ENCODE measurements around the gene TMUB1.

- TF ChIP-seq CTCF (IDR thresholded peaks at IDR 0.05) (no peak), POLR2A (IDR thresholded peaks at IDR 0.05) (no peak)
These were observed 24.4 kb downstream of the TMUB1 start for GRCh38 chr7:151058781-151059366.
